ENCODE measurements around the gene HMX1. TPM values are rescaled to one million over a fixed set of nuclear protein-coding genes. Genes with fewer than 3 reads are reported as not detected.

The HMX1 gene
- total and polyA plus RNA-seq, 2 donors (not counting 1 experiment from before 2014, with no cell fraction given): not detected

DNA sequence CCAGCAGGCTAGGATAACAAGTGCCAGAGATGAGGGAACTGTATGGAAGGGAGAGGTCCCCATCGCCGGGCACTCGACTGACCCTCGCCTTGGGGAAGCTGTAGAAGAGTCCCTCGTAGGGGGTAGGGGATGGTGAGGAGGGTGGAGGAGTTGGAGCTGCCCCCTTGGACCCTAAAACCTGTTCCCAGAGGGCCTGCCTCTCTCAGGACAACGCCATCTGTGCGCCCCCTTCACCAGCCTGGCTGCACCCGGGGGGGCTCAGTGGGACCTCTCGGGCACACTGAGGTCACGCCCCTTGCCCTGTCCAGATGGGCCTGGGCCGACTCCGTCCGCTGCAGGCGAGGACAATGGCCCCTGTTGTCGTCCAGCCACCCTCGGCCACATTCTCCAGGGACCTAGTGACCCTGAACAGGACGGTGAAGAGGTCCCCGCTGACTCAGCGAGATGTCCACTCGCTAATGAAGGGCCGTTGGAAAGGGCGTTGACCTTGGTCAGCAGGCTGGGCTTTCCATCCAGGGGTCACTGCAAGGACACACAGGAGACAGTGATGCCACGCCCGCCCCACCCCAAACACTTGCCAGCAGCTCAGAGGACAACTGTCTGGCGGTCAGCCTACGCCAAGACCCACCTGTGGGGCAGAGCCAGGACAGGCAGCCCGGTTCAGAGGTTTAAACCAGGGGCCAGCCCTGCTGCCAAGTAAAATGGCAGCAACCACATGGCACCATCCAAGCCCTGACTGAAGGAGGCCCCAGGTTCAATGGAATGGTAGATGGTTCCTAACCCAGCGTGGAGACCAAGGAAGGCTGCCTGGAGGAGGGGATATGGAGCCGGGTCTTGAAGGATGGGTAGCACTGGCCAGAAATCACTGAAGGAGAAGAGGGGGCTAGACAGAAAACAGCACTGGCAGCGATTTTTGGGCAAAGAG, 51.2 kb downstream of the HMX1 start:
- no peak overlapping the region for H3K4me2 ChIP-seq (replicated peaks; ENCODE audit: low read depth, low read length, poor library complexity, severe bottlenecking)
- H4K20me1 ChIP-seq (ENCODE audit: control insufficient read depth, insufficient read depth, low read length, poor library complexity, severe bottlenecking): no peaks in the 10 kb centered on the region
- Mint-ChIP-seq H3K27ac (no peak overlapping the region), H3K27me3 (peaks cover 11% of the 10 kb centered on the region), H3K9me3 (ENCODE audit: insufficient read depth) (no peaks in the 10 kb centered on the region), H3K4me1 (no peaks in the 10 kb centered on the region), H3K4me3 (no peak overlapping the region)
- no peaks in the 10 kb centered on the region for H3K79me2 ChIP-seq (ENCODE audit: control insufficient read depth, insufficient read depth, low read length)
- no peak overlapping the region for H3K9ac ChIP-seq (ENCODE audit: low read length)
- no peaks in the 10 kb centered on the region for H3K36me3 ChIP-seq (replicated peaks in 1 of 2; ENCODE audit: control extremely low read depth in 1 of 2, control insufficient read depth in 1 of 2, extremely low read depth in 1 of 2, insufficient read depth in 2 of 2, low read length in 1 of 2)
- ATAC-seq (ENCODE audit: low read depth): no peak
- H3K4me3 ChIP-seq (ENCODE audit: control extremely low read depth in 1 of 5, extremely low read depth in 1 of 5, insufficient read depth in 1 of 5, low read depth in 2 of 5, low read length in 4 of 5): no peak overlapping the region
- DNase-seq: no peak
- intact Hi-C loops (cut with micrococcal nuclease): no loop called here
- 92% methylated on average over 30 of the region's 30 CpGs for WGBS (ENCODE audit: insufficient coverage)
- H2AFZ ChIP-seq (ENCODE audit: insufficient read depth, low read depth, low read length, poor library complexity, severe bottlenecking): no peak overlapping the region
- no peak for TF ChIP-seq EZH2 (IDR thresholded peaks at IDR 0.05; ENCODE audit: borderline replicate concordance, insufficient read depth, low read depth, low read length, poor library complexity, severe bottlenecking)
- TF ChIP-seq, protein P1, sequence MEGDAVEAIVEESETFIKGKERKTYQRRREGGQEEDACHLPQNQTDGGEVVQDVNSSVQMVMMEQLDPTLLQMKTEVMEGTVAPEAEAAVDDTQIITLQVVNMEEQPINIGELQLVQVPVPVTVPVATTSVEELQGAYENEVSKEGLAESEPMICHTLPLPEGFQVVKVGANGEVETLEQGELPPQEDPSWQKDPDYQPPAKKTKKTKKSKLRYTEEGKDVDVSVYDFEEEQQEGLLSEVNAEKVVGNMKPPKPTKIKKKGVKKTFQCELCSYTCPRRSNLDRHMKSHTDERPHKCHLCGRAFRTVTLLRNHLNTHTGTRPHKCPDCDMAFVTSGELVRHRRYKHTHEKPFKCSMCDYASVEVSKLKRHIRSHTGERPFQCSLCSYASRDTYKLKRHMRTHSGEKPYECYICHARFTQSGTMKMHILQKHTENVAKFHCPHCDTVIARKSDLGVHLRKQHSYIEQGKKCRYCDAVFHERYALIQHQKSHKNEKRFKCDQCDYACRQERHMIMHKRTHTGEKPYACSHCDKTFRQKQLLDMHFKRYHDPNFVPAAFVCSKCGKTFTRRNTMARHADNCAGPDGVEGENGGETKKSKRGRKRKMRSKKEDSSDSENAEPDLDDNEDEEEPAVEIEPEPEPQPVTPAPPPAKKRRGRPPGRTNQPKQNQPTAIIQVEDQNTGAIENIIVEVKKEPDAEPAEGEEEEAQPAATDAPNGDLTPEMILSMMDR (IDR thresholded peaks at IDR 0.05): no peak
- POLR2A ChIA-PET: no interaction called here
- no peaks in the 10 kb centered on the region for H3K27me3 ChIP-seq (replicated peaks in 1 of 4; ENCODE audit: control extremely low read depth in 1 of 4, control insufficient read depth in 3 of 4, insufficient read depth in 4 of 4, low read length in 3 of 4)
- CTCF ChIA-PET: no interaction called here
- H3K27ac ChIP-seq (ENCODE audit: low read length in 2 of 2): no peak overlapping the region
- H3K9me3 ChIP-seq (ENCODE audit: control extremely low read depth in 1 of 3, control insufficient read depth in 2 of 3, insufficient read depth in 1 of 3, low read length in 2 of 3): peaks cover 0 to 13% (median 0%) of the 10 kb centered on the region in 3 donors
- H3K4me1 ChIP-seq (ENCODE audit: control insufficient read depth in 2 of 2, insufficient read depth in 2 of 2, low read length in 2 of 2): no peaks in the 10 kb centered on the region

All from B cell (primary cell).